Osteocyte (in vitro differentiated cells): Measurements from ENCODE around the gene ZNF184. TPM values are rescaled to one million over a fixed set of nuclear protein-coding genes. Genes with fewer than 3 reads are reported as not detected.

Experiments
- DNase-seq: peaks from one replicate; pipeline ENCODE4 v3.0.0; 2021; ENCODE audit warnings: mixed read lengths; ENCODE audit not compliant: unreplicated experiment; ENCODE audit errors: extremely low spot score
- H3K27ac Mint-ChIP-seq: one replicate; pipeline ENCODE4 v1.8.0; 2021; ENCODE audit warnings: mild to moderate bottlenecking, mixed read lengths; ENCODE audit not compliant: unreplicated experiment
- H3K27me3 Mint-ChIP-seq: one replicate; pipeline ENCODE4 v1.8.0; 2021; ENCODE audit warnings: mixed read lengths; ENCODE audit not compliant: unreplicated experiment
- H3K36me3 Mint-ChIP-seq: one replicate; pipeline ENCODE4 v1.8.0; 2021; ENCODE audit warnings: mixed read lengths; ENCODE audit not compliant: unreplicated experiment
- H3K4me1 Mint-ChIP-seq: one replicate; pipeline ENCODE4 v1.8.0; 2021; ENCODE audit warnings: mixed read lengths; ENCODE audit not compliant: unreplicated experiment
- H3K4me3 Mint-ChIP-seq: one replicate; pipeline ENCODE4 v1.8.0; 2021; ENCODE audit warnings: mild to moderate bottlenecking, moderate library complexity, mixed read lengths; ENCODE audit not compliant: unreplicated experiment
- H3K9me3 Mint-ChIP-seq: one replicate; pipeline ENCODE4 v1.8.0; 2021; ENCODE audit warnings: mixed read lengths; ENCODE audit not compliant: unreplicated experiment
- total RNA-seq: library from RNA; stranded (reverse); gene quantifications from 2 replicates; pipeline ENCODE4 v1.2.1, GENCODE V29; 2021
- TF ChIP-seq, protein P1 (sequence below): fragments of 200-600 bp; sonication (generic); IDR thresholded peaks from 2 replicates; pipeline ENCODE4 v1.5.0; 2021; ENCODE audit warnings: antibody characterized with exemption, mild to moderate bottlenecking, moderate library complexity

ZNF184 gene
- total RNA-seq, 1 donor from 2014 or later, result 9.5 TPM

DNA sequence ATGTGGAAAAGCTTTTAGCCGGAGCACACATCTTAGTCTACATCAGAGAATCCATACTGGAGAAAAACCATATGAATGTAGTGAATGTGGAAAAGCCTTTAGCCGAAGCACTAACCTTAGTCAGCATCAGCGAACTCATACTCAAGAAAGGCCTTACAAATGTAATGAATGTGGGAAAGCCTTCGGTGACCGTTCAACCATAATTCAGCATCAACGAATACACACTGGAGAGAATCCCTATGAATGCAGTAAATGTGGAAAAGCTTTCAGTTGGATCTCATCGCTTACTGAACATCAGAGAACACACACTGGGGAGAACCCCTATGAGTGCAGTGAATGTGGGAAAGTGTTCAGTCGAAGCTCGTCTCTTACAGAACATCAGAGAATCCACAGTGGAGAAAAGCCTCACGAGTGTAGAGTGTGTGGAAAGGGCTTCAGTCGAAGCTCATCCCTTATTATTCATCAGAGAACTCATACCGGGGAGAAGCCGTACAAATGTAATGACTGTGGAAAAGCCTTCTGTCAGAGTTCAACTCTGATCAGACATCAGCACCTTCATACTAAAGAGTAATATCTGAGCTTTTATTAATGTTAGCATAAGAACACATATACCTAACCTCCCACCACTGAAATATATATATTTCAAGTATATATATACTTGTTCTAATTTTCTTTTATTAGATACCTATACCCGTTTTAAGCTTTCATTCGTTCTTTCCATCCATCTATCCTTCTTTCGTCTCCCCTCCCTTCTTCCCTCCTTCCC is 71.8 kb downstream of the ZNF184 start:
- DNase-seq, result no peak
- H3K27ac Mint-ChIP-seq, result no peak overlapping the region
- no peaks in the 10 kb centered on the region for H3K4me1 Mint-ChIP-seq
- H3K9me3 Mint-ChIP-seq, result peaks cover 54% of the 10 kb centered on the region
- TF ChIP-seq, protein P1, sequence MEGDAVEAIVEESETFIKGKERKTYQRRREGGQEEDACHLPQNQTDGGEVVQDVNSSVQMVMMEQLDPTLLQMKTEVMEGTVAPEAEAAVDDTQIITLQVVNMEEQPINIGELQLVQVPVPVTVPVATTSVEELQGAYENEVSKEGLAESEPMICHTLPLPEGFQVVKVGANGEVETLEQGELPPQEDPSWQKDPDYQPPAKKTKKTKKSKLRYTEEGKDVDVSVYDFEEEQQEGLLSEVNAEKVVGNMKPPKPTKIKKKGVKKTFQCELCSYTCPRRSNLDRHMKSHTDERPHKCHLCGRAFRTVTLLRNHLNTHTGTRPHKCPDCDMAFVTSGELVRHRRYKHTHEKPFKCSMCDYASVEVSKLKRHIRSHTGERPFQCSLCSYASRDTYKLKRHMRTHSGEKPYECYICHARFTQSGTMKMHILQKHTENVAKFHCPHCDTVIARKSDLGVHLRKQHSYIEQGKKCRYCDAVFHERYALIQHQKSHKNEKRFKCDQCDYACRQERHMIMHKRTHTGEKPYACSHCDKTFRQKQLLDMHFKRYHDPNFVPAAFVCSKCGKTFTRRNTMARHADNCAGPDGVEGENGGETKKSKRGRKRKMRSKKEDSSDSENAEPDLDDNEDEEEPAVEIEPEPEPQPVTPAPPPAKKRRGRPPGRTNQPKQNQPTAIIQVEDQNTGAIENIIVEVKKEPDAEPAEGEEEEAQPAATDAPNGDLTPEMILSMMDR, result no peak
- no peaks in the 10 kb centered on the region for H3K27me3 Mint-ChIP-seq
- H3K4me3 Mint-ChIP-seq, result no peak overlapping the region
- H3K36me3 Mint-ChIP-seq, result peaks cover 36% of the 10 kb centered on the region

Other genes with a start within 250 kb of the ZNF184 start
- not detected in 2 replicates for gene PRSS16, start 225.4 kb downstream of the ZNF184 start, total RNA-seq
- gene POM121L2, start 160.8 kb downstream of the ZNF184 start, total RNA-seq, result not detected in 2 replicates
- gene ZNF391, start 84.3 kb downstream of the ZNF184 start, total RNA-seq, result 2.4 and 4.0 TPM in 2 replicates